GM12892 (cell line): ENCODE results near the gene PLA2G4F.

Experiments
- POLR2AphosphoS5 ChIP-seq: IDR thresholded peaks from 2 replicates; pipeline ENCODE4 v1.6.1; 2011; ENCODE audit warnings: low read depth, low read length, control low read depth
- TAF1 ChIP-seq: IDR thresholded peaks from 2 replicates; pipeline ENCODE4 v1.6.1; 2011; ENCODE audit warnings: low read depth, mild to moderate bottlenecking, control low read depth, low read length, borderline replicate concordance

DNA sequence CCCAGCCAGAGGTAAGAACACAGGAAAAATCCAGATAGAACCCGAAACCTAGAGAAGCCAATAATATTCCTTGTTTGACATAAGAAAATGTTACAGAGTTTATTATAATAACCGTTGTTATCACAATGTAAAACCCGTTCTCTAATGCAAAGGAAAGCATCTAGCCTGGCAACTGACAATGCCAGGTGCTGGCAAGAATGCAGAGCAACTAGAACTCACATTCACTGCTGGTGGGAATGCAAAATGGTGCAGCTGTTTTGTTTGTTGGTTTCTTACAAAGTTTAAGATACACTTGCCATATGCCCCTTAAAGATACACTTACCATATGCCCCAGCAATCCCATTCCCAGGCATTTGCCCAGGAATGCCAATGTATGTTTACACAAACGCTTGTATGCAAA is 28.3 kb upstream of the PLA2G4F start:
- TF ChIP-seq POLR2AphosphoS5: no peak
- TF ChIP-seq TAF1: no peak
